ENCODE data around the gene GNAZ.

- TF ChIP-seq EZH2 (IDR thresholded peaks at IDR 0.05; ENCODE audit: low read length) (no peak), CTCF (optimal IDR thresholded peaks at IDR 0.05 in 1 of 3, IDR thresholded peaks at IDR 0.05 in 1 of 3, conservative IDR thresholded peaks at IDR 0.05 in 1 of 3; ENCODE audit: extremely low read depth in 1 of 3, insufficient read depth in 2 of 3, low read length in 3 of 3) (no peak)
Observed at GRCh38 chr22:23067023-23067650, 3.2 kb upstream of the GNAZ start.

All from keratinocyte (primary cell).